WTC11 (cell line): ENCODE data around the gene IFI6. TPM values are rescaled to one million over a fixed set of nuclear protein-coding genes. Genes with fewer than 3 reads are reported as not detected.

Experiments used
- ATAC-seq: fragments of 200-7000 bp; cut with Tn5 transposase; 2 replicates; pipeline ENCODE4 v1.10.0; 2021; ENCODE audit warnings: mild to moderate bottlenecking, moderate library complexity
- CTCF ChIA-PET: fragments of 300-600 bp; sonication (Branson Sonifier 250); formaldehyde crosslinking; loops from one replicate; lab custom pipeline; 2021; ENCODE audit warnings: antibody characterized with exemption; lab: Charles Lee
- POLR2A ChIA-PET: fragments of 350-600 bp; sonication (Branson Sonifier 250); formaldehyde crosslinking; loops from one replicate; lab custom pipeline; 2021; ENCODE audit warnings: antibody characterized with exemption; lab: Charles Lee
- DNase-seq: peaks from one replicate; pipeline ENCODE4 v3.0.0; 2021; ENCODE audit warnings: low spot score
- H3K27ac Mint-ChIP-seq: 2 replicates; pipeline ENCODE4 v1.8.0; 2021; ENCODE audit warnings: mixed read lengths
- H3K27me3 Mint-ChIP-seq: 2 replicates; pipeline ENCODE4 v1.8.0; 2021; ENCODE audit warnings: low read depth, mild to moderate bottlenecking, moderate library complexity, mixed read lengths
- H3K36me3 Mint-ChIP-seq: 2 replicates; pipeline ENCODE4 v1.8.0; 2021; ENCODE audit warnings: mixed read lengths
- H3K4me1 Mint-ChIP-seq: 2 replicates; pipeline ENCODE4 v1.8.0; 2022; ENCODE audit warnings: mixed read lengths
- H3K4me3 Mint-ChIP-seq: 2 replicates; pipeline ENCODE4 v1.8.0; 2021; ENCODE audit warnings: mild to moderate bottlenecking, moderate library complexity, mixed read lengths
- H3K9me3 Mint-ChIP-seq: 2 replicates; pipeline ENCODE4 v1.8.0; 2021; ENCODE audit warnings: mixed read lengths
- AFF4 ChIP-seq: sonication (generic); formaldehyde crosslinking; IDR thresholded peaks from 2 replicates; pipeline ENCODE4 v1.8.1; 2023; ENCODE audit warnings: mild to moderate bottlenecking, missing genetic modification reagents, borderline replicate concordance
- CBFB ChIP-seq: sonication (generic); formaldehyde crosslinking; IDR thresholded peaks from 2 replicates; pipeline ENCODE4 v1.8.1; 2022; ENCODE audit warnings: mild to moderate bottlenecking, low read depth, missing genetic modification reagents
- CREM ChIP-seq: sonication (generic); formaldehyde crosslinking; IDR thresholded peaks from 2 replicates; pipeline ENCODE4 v1.8.1; 2022; ENCODE audit warnings: mild to moderate bottlenecking, missing genetic modification reagents, moderate library complexity
- GABPB1 ChIP-seq: sonication (generic); formaldehyde crosslinking; IDR thresholded peaks from 2 replicates; pipeline ENCODE4 v1.8.1; 2023; ENCODE audit warnings: mild to moderate bottlenecking, missing genetic modification reagents
- GRHL2 ChIP-seq: fragments of 250-450 bp; sonication (Bioruptor Pico); IDR thresholded peaks from 2 replicates; pipeline ENCODE4 v1.8.0; 2022; ENCODE audit warnings: mild to moderate bottlenecking, moderate library complexity; ENCODE audit not compliant: insufficient replicate concordance, severe bottlenecking
- HMGA2 ChIP-seq: fragments of 250-450 bp; sonication (Bioruptor Pico); IDR thresholded peaks from 2 replicates; pipeline ENCODE4 v1.4.0; 2021; ENCODE audit warnings: mild to moderate bottlenecking, moderate library complexity
- IRF2 ChIP-seq: sonication (generic); formaldehyde crosslinking; IDR thresholded peaks from 2 replicates; pipeline ENCODE4 v1.8.0; 2022; ENCODE audit warnings: low read depth, missing genetic modification reagents, borderline replicate concordance
- NFE2L1 ChIP-seq: sonication (generic); formaldehyde crosslinking; IDR thresholded peaks from 2 replicates; pipeline ENCODE4 v1.8.1; 2023; ENCODE audit warnings: missing genetic modification reagents
- NFYB ChIP-seq: sonication (generic); formaldehyde crosslinking; conservative IDR thresholded peaks from 2 replicates; pipeline ENCODE4 v1.8.0; 2022; ENCODE audit warnings: low read depth, missing genetic modification reagents
- NR3C1 ChIP-seq: sonication (generic); formaldehyde crosslinking; conservative IDR thresholded peaks from 2 replicates; pipeline ENCODE4 v1.8.1; 2023; ENCODE audit warnings: low read depth, mild to moderate bottlenecking, missing genetic modification reagents
- PRDM15 ChIP-seq: sonication (generic); formaldehyde crosslinking; IDR thresholded peaks from 2 replicates; pipeline ENCODE4 v1.8.0; 2022; ENCODE audit warnings: missing genetic modification reagents
- RORB ChIP-seq: fragments of 250-450 bp; sonication (Bioruptor Pico); IDR thresholded peaks from 2 replicates; pipeline ENCODE4 v1.9.0; 2021; ENCODE audit warnings: mild to moderate bottlenecking
- SOX15 ChIP-seq: fragments of 250-450 bp; sonication (Bioruptor Pico); IDR thresholded peaks from 2 replicates; pipeline ENCODE4 v1.9.0; 2021; ENCODE audit warnings: mild to moderate bottlenecking
- SP1 ChIP-seq: sonication (generic); formaldehyde crosslinking; conservative IDR thresholded peaks from 2 replicates; pipeline ENCODE4 v1.8.1; 2022; ENCODE audit warnings: missing genetic modification reagents
- TCF7 ChIP-seq: sonication (generic); formaldehyde crosslinking; IDR thresholded peaks from 2 replicates; pipeline ENCODE4 v1.8.0; 2022; ENCODE audit warnings: mild to moderate bottlenecking, low read depth, missing genetic modification reagents, moderate library complexity
- ZNF232 ChIP-seq: sonication (generic); formaldehyde crosslinking; IDR thresholded peaks from 2 replicates; pipeline ENCODE4 v1.8.0; 2022; ENCODE audit warnings: mild to moderate bottlenecking, missing genetic modification reagents
- ZNF396 ChIP-seq: fragments of 250-450 bp; sonication (Bioruptor Pico); IDR thresholded peaks from 2 replicates; pipeline ENCODE4 v1.8.0; 2021; ENCODE audit warnings: mild to moderate bottlenecking, moderate library complexity, borderline replicate concordance
- ZNF416 ChIP-seq: fragments of 250-450 bp; sonication (Bioruptor Pico); IDR thresholded peaks from 2 replicates; pipeline ENCODE4 v1.9.0; 2021; ENCODE audit warnings: mild to moderate bottlenecking, inconsistent platforms
- total RNA-seq: library from RNA; stranded (reverse); gene quantifications from 3 replicates; pipeline ENCODE4 v1.2.3, GENCODE V29; 2021
- TF ChIP-seq, protein P1 (sequence below): sonication (generic); formaldehyde crosslinking; IDR thresholded peaks from 2 replicates; pipeline ENCODE4 v1.8.1; 2023; ENCODE audit warnings: mild to moderate bottlenecking, moderate library complexity, missing genetic modification reagents
- TF ChIP-seq, protein P2 (sequence below): fragments of 250-450 bp; sonication (Bioruptor Pico); IDR thresholded peaks from 2 replicates; pipeline ENCODE4 v1.9.0; 2021; ENCODE audit warnings: mild to moderate bottlenecking
- TF ChIP-seq, protein P3 (sequence below): fragments of 200-600 bp; IDR thresholded peaks from 2 replicates; pipeline ENCODE4 v1.8.0; 2022; ENCODE audit warnings: antibody characterized with exemption

The IFI6 gene
- total RNA-seq, 1 experiment from 2014 or later, result 4.5 TPM

- Mint-ChIP-seq H3K36me3 (no peaks in the 10 kb centered on the region), H3K27ac (no peak overlapping the region), H3K9me3 (no peaks in the 10 kb centered on the region), H3K27me3 (peaks cover 46% of the 10 kb centered on the region)
- TF ChIP-seq ZNF396 (no peak), NR3C1 (CRISPR knock-in tag) (no peak), GRHL2 (CRISPR knock-in tag) (no peak), RORB (CRISPR knock-in tag) (no peak), SP1 (CRISPR knock-in tag) (no peak), HMGA2 (CRISPR knock-in tag) (no peak), TCF7 (no peak), SOX15 (CRISPR knock-in tag) (no peak), ZNF232 (no peak), NFYB (CRISPR knock-in tag) (no peak)
- TF ChIP-seq, all 79 proteins: peak for 0
- ATAC-seq (no peak), DNase-seq (no peak)
- POLR2A ChIA-PET, result no interaction called here
- Mint-ChIP-seq H3K4me3 (no peak overlapping the region; the same call in 1 of the 2 replicates), H3K4me1 (peaks cover 33% of the 10 kb centered on the region)
- CTCF ChIA-PET, result interaction anchor here (0.6 to 1.8 kb wide), 4 partner anchors 30 to 1124 kb away, joined by 3 to 5 read pairs (median 4); no protein-coding TSS in a partner anchor
These were observed 39.4 kb downstream of the IFI6 start for GRCh38 chr1:27632387-27633297.

- Mint-ChIP-seq H3K27ac (no peak overlapping the region), H3K9me3 (no peaks in the 10 kb centered on the region), H3K36me3 (no peaks in the 10 kb centered on the region), H3K4me1 (peaks cover 37% of the 10 kb centered on the region), H3K4me3 (no peak overlapping the region), H3K27me3 (peaks cover 38% of the 10 kb centered on the region)
- DNase-seq (no peak), ATAC-seq (no peak)
- CTCF ChIA-PET, result interaction anchor here (0.7 to 2.3 kb wide), 6 partner anchors 13 to 38 kb away, joined by 3 to 8 read pairs (median 4); no protein-coding TSS in a partner anchor
- POLR2A ChIA-PET, result interaction anchor here (0.5 kb wide), 1 partner anchor 93 kb away, joined by 3 read pairs; no protein-coding TSS in a partner anchor
- no peak for TF ChIP-seq PRDM15 (CRISPR knock-in tag)
- no peak for TF ChIP-seq NFE2L1 (CRISPR knock-in tag)
- TF ChIP-seq, protein P1, sequence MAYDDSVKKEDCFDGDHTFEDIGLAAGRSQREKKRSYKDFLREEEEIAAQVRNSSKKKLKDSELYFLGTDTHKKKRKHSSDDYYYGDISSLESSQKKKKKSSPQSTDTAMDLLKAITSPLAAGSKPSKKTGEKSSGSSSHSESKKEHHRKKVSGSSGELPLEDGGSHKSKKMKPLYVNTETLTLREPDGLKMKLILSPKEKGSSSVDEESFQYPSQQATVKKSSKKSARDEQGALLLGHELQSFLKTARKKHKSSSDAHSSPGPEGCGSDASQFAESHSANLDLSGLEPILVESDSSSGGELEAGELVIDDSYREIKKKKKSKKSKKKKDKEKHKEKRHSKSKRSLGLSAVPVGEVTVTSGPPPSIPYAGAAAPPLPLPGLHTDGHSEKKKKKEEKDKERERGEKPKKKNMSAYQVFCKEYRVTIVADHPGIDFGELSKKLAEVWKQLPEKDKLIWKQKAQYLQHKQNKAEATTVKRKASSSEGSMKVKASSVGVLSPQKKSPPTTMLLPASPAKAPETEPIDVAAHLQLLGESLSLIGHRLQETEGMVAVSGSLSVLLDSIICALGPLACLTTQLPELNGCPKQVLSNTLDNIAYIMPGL (CRISPR knock-in tag), result no peak
- no peak for TF ChIP-seq ZNF416 (CRISPR knock-in tag)
- TF ChIP-seq CREM, result no peak
- no peak for TF ChIP-seq AFF4 (CRISPR knock-in tag)
- no peak for TF ChIP-seq GABPB1
- TF ChIP-seq, protein P2, sequence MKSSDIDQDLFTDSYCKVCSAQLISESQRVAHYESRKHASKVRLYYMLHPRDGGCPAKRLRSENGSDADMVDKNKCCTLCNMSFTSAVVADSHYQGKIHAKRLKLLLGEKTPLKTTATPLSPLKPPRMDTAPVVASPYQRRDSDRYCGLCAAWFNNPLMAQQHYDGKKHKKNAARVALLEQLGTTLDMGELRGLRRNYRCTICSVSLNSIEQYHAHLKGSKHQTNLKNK (CRISPR knock-in tag), result no peak
- TF ChIP-seq CBFB, result no peak
- TF ChIP-seq, protein P3, sequence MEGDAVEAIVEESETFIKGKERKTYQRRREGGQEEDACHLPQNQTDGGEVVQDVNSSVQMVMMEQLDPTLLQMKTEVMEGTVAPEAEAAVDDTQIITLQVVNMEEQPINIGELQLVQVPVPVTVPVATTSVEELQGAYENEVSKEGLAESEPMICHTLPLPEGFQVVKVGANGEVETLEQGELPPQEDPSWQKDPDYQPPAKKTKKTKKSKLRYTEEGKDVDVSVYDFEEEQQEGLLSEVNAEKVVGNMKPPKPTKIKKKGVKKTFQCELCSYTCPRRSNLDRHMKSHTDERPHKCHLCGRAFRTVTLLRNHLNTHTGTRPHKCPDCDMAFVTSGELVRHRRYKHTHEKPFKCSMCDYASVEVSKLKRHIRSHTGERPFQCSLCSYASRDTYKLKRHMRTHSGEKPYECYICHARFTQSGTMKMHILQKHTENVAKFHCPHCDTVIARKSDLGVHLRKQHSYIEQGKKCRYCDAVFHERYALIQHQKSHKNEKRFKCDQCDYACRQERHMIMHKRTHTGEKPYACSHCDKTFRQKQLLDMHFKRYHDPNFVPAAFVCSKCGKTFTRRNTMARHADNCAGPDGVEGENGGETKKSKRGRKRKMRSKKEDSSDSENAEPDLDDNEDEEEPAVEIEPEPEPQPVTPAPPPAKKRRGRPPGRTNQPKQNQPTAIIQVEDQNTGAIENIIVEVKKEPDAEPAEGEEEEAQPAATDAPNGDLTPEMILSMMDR, result no peak
- no peak for TF ChIP-seq ZNF396
- no peak for TF ChIP-seq IRF2 (CRISPR knock-in tag)
These were observed 41.0 kb downstream of the IFI6 start for GRCh38 chr1:27630859-27631491.
